Measurements from ENCODE around the gene TEX36.

DNA sequence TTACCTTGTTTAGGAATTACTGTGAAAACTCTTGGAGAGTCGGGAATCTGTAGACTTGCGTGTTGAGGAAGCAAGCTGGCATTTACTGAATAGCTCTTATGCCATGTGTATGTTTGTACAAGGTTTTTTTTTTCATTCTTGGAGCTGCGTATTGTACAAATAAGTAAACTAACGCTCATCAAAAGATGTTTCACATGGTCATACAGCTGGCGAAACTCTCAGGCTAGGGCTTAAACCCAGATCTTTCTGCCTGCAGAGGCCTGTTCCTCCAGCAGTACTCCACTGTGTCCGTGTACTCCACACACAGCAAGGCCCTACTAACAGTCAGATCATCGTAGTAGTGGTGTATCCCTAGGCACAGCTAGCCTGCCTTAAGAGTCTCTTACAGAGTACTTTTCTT lies 44.0 kb upstream of the TEX36 start:
- TF ChIP-seq EGR1 (IDR thresholded peaks at IDR 0.05) (no peak), RAD21 (IDR thresholded peaks at IDR 0.05; ENCODE audit: low read depth) (no peak), TAF1 (IDR thresholded peaks at IDR 0.05; ENCODE audit: low read depth) (no peak), FOXM1 (IDR thresholded peaks at IDR 0.05; ENCODE audit: borderline replicate concordance, low read depth) (no peak)
- TF ChIP-seq, protein P1, sequence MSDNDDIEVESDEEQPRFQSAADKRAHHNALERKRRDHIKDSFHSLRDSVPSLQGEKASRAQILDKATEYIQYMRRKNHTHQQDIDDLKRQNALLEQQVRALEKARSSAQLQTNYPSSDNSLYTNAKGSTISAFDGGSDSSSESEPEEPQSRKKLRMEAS (IDR thresholded peaks at IDR 0.05): no peak
- TF ChIP-seq, protein P2, sequence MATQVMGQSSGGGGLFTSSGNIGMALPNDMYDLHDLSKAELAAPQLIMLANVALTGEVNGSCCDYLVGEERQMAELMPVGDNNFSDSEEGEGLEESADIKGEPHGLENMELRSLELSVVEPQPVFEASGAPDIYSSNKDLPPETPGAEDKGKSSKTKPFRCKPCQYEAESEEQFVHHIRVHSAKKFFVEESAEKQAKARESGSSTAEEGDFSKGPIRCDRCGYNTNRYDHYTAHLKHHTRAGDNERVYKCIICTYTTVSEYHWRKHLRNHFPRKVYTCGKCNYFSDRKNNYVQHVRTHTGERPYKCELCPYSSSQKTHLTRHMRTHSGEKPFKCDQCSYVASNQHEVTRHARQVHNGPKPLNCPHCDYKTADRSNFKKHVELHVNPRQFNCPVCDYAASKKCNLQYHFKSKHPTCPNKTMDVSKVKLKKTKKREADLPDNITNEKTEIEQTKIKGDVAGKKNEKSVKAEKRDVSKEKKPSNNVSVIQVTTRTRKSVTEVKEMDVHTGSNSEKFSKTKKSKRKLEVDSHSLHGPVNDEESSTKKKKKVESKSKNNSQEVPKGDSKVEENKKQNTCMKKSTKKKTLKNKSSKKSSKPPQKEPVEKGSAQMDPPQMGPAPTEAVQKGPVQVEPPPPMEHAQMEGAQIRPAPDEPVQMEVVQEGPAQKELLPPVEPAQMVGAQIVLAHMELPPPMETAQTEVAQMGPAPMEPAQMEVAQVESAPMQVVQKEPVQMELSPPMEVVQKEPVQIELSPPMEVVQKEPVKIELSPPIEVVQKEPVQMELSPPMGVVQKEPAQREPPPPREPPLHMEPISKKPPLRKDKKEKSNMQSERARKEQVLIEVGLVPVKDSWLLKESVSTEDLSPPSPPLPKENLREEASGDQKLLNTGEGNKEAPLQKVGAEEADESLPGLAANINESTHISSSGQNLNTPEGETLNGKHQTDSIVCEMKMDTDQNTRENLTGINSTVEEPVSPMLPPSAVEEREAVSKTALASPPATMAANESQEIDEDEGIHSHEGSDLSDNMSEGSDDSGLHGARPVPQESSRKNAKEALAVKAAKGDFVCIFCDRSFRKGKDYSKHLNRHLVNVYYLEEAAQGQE (IDR thresholded peaks at IDR 0.05; ENCODE audit: low read depth): no peak
